Vagina (tissue), 2 donors: Measurements from ENCODE around the gene CX3CL1.

Experiments
- CTCF ChIP-seq, 3 experiments: fragments of 450-650 bp in 2 of 3; fragments of 200-600 bp in 1 of 3; sonication (generic) in 1 of 3; IDR thresholded peaks; one replicate each; pipeline ENCODE4 v1.5.1; 2017 to 2019; ENCODE audit warnings: antibody characterized with exemption in 3 of 3, mild to moderate bottlenecking in 2 of 3, moderate library complexity in 2 of 3
- POLR2AphosphoS5 ChIP-seq, 2 donors: sonication (generic); formaldehyde crosslinking; IDR thresholded peaks; one replicate each; pipeline ENCODE4 v1.9.0; 2017; ENCODE audit warnings: antibody characterized with exemption in 2 of 2, mild to moderate bottlenecking in 2 of 2, low read depth in 1 of 2; ENCODE audit not compliant: insufficient read depth in 1 of 2

GRCh38 chr16:57349212-57350031, 22.9 kb upstream of the CX3CL1 start:
- TF ChIP-seq CTCF (IDR thresholded peaks at IDR 0.05) = no peak
- TF ChIP-seq POLR2AphosphoS5 (IDR thresholded peaks at IDR 0.05; ENCODE audit: insufficient read depth in 1 of 2, low read depth in 1 of 2) = no peak
